ENCODE data around the gene GPR25.

The GPR25 gene

GRCh38 chr1:200834383-200834782 lies 38.4 kb upstream of the GPR25 start (continued):
- TF ChIP-seq CREB5 (CRISPR knock-in tag; IDR thresholded peaks at IDR 0.05; ENCODE audit: low read depth) (no peak), TCF4 (CRISPR knock-in tag; IDR thresholded peaks at IDR 0.05; ENCODE audit: borderline replicate concordance) (no peak), ZNF565 (CRISPR knock-in tag; conservative IDR thresholded peaks at IDR 0.05; ENCODE audit: low read depth) (no peak), RARB (CRISPR knock-in tag; IDR thresholded peaks at IDR 0.05) (no peak), PATZ1 (CRISPR knock-in tag; IDR thresholded peaks at IDR 0.05; ENCODE audit: borderline replicate concordance) (no peak)

GRCh38 chr1:200836213-200836612 lies 36.6 kb upstream of the GPR25 start:
- TF ChIP-seq ZFP3 (CRISPR knock-in tag; IDR thresholded peaks at IDR 0.05) (no peak), SNAI2 (CRISPR knock-in tag; IDR thresholded peaks at IDR 0.05) (no peak), ARNTL (CRISPR knock-in tag; IDR thresholded peaks at IDR 0.05; ENCODE audit: borderline replicate concordance, low read depth) (no peak), OSR1 (CRISPR knock-in tag; IDR thresholded peaks at IDR 0.05) (no peak)
- ATAC-seq, result no peak

GRCh38 chr1:200837931-200838571 lies 34.7 kb upstream of the GPR25 start:
- no peak for TF ChIP-seq CSRNP3 (CRISPR knock-in tag; IDR thresholded peaks at IDR 0.05)
- TF ChIP-seq ZC3H10 (CRISPR knock-in tag; IDR thresholded peaks at IDR 0.05), result 0 out of 2 replicates have a peak, but pooled peaks have one; percentile 43
- ATAC-seq, result peak; percentile 65

GRCh38 chr1:200838676-200839445 lies 33.9 kb upstream of the GPR25 start:
- TF ChIP-seq TCF4 (CRISPR knock-in tag; IDR thresholded peaks at IDR 0.05; ENCODE audit: borderline replicate concordance), result no peak
- TF ChIP-seq GLIS3 (CRISPR knock-in tag; IDR thresholded peaks at IDR 0.05), result no peak
- no peak for TF ChIP-seq BACH2 (CRISPR knock-in tag; IDR thresholded peaks at IDR 0.05; ENCODE audit: borderline replicate concordance)
- no peak for TF ChIP-seq TOX (CRISPR knock-in tag; IDR thresholded peaks at IDR 0.05; ENCODE audit: borderline replicate concordance)
- TF ChIP-seq POU6F1 (CRISPR knock-in tag; IDR thresholded peaks at IDR 0.05; ENCODE audit: borderline replicate concordance, low read depth), result no peak
- no peak for TF ChIP-seq CREB5 (CRISPR knock-in tag; IDR thresholded peaks at IDR 0.05; ENCODE audit: low read depth)
- no peak for TF ChIP-seq SNAI2 (CRISPR knock-in tag; IDR thresholded peaks at IDR 0.05)
- peak; percentile 62 for ATAC-seq

- ATAC-seq, result no peak
- TF ChIP-seq ARNTL (CRISPR knock-in tag; IDR thresholded peaks at IDR 0.05; ENCODE audit: borderline replicate concordance, low read depth), result no peak
- no peak for TF ChIP-seq ZNF70 (CRISPR knock-in tag; IDR thresholded peaks at IDR 0.05)
- no peak for TF ChIP-seq ZNF8 (CRISPR knock-in tag; IDR thresholded peaks at IDR 0.05)
- TF ChIP-seq PPARA (CRISPR knock-in tag; IDR thresholded peaks at IDR 0.05; ENCODE audit: borderline replicate concordance), result no peak
- TF ChIP-seq SNAI2 (CRISPR knock-in tag; IDR thresholded peaks at IDR 0.05), result no peak
- no peak for TF ChIP-seq POU6F1 (CRISPR knock-in tag; IDR thresholded peaks at IDR 0.05; ENCODE audit: borderline replicate concordance, low read depth)
- TF ChIP-seq ZC3H10 (CRISPR knock-in tag; IDR thresholded peaks at IDR 0.05), result no peak
- no peak for TF ChIP-seq BACH2 (CRISPR knock-in tag; IDR thresholded peaks at IDR 0.05; ENCODE audit: borderline replicate concordance)
- TF ChIP-seq TOX (CRISPR knock-in tag; IDR thresholded peaks at IDR 0.05; ENCODE audit: borderline replicate concordance), result no peak
- TF ChIP-seq ZFP3 (CRISPR knock-in tag; IDR thresholded peaks at IDR 0.05), result no peak
- TF ChIP-seq RARB (CRISPR knock-in tag; IDR thresholded peaks at IDR 0.05), result no peak
- no peak for TF ChIP-seq ISL1 (CRISPR knock-in tag; IDR thresholded peaks at IDR 0.05)
- no peak for TF ChIP-seq PATZ1 (CRISPR knock-in tag; IDR thresholded peaks at IDR 0.05; ENCODE audit: borderline replicate concordance)
Measured at GRCh38 chr1:200845360-200845759, 27.4 kb upstream of the GPR25 start.
